Brain microvascular endothelial cell (primary cell): Measurements from ENCODE around the gene GSN.

ENCODE experiments used
- DNase-seq: peaks from one replicate; pipeline ENCODE4 v3.0.0-alpha.2; 2020
- H3K27ac ChIP-seq: fragments of 250-450 bp; sonication (Bioruptor Pico); 2 replicates; pipeline ENCODE4 v1.5.1; 2020; ENCODE audit warnings: mild to moderate bottlenecking, moderate library complexity
- H3K27me3 ChIP-seq: fragments of 250-450 bp; sonication (Bioruptor Pico); replicated peaks from 2 replicates; pipeline ENCODE4 v1.5.1; 2020; ENCODE audit warnings: mild to moderate bottlenecking
- H3K36me3 ChIP-seq: fragments of 250-450 bp; sonication (Bioruptor Pico); replicated peaks from 2 replicates; pipeline ENCODE4 v1.5.1; 2020; ENCODE audit warnings: mild to moderate bottlenecking
- H3K4me3 ChIP-seq: 2 replicates; pipeline ENCODE4 v1.5.1; 2011; ENCODE audit warnings: low read depth, mild to moderate bottlenecking, control low read depth, low read length, moderate library complexity
- in situ Hi-C: cut with HindIII; loops from 2 replicates; pipeline ENCODE4 v1.10.0; 2017; ENCODE audit warnings: low sequenced_read_pairs, low pct_ligation_motif_present
- TF ChIP-seq, protein P1 (sequence below): IDR thresholded peaks from 2 replicates; pipeline ENCODE4 v1.5.1; 2011; ENCODE audit warnings: low read depth, mild to moderate bottlenecking, moderate library complexity, low read length, control low read depth, inconsistent platforms; ENCODE audit errors: missing control alignments

GSN gene

DNA sequence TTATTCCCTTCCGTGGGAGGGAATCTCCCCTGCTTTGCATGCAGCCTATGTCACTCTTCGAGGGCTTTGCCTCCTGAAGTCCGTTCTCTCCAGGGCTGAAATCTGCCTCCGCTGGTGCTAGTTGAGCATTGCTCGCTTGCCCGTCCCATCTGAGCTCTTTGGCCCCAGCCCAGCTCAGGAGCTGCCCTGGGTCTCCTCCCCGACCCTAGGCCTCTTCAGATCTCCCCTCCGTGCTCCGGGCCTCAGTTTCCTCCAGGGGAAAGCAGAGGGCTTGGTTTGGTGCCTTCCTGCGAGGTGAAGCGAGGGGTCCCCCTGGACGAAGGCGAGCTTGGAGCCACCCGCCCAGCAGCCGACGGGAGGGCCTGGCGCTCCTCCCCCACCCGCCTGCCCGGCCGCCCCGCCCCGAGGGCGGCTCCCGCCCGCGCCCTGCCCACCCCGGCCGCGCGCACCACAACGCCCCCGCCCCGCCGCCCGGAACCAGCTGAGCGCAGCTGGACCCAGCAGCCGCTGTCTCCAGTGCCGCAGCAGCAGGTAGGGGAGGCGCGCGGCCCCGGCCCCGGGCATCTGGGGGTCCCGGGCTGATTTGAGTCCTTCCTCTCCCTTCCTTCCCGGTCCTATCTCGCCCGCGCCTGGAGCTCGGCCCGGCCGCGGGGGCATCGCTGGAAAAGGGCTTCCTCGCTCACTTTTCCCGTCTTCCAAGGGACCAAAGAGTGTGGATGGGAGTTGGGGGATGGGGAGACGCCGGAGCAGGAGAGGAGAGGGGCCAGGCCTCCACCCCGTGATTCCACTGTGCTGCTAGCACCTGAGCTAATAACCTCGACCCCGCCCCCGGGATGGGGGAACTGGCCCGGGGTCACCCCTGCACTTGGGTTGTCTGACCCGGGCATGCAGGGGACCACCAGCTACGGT lies at the start of gene GSN:
Gene GSN (plus strand): TSS at position 474 of the 909 bp plus-strand sequence. CDS start 33,810 bp downstream, outside the sequence.
- peak within 1 kb of the TSS; percentile 85 for H3K4me3 ChIP-seq
- in situ Hi-C loops = no loop called here
- no peaks in the 10 kb centered on the region for H3K27me3 ChIP-seq
- TF ChIP-seq, protein P1, sequence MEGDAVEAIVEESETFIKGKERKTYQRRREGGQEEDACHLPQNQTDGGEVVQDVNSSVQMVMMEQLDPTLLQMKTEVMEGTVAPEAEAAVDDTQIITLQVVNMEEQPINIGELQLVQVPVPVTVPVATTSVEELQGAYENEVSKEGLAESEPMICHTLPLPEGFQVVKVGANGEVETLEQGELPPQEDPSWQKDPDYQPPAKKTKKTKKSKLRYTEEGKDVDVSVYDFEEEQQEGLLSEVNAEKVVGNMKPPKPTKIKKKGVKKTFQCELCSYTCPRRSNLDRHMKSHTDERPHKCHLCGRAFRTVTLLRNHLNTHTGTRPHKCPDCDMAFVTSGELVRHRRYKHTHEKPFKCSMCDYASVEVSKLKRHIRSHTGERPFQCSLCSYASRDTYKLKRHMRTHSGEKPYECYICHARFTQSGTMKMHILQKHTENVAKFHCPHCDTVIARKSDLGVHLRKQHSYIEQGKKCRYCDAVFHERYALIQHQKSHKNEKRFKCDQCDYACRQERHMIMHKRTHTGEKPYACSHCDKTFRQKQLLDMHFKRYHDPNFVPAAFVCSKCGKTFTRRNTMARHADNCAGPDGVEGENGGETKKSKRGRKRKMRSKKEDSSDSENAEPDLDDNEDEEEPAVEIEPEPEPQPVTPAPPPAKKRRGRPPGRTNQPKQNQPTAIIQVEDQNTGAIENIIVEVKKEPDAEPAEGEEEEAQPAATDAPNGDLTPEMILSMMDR = peak; percentile 18
- peak within 1 kb of the TSS; percentile 26 for H3K27ac ChIP-seq
- no peak for DNase-seq
- H3K36me3 ChIP-seq = no peaks in the 10 kb centered on the region

DNA sequence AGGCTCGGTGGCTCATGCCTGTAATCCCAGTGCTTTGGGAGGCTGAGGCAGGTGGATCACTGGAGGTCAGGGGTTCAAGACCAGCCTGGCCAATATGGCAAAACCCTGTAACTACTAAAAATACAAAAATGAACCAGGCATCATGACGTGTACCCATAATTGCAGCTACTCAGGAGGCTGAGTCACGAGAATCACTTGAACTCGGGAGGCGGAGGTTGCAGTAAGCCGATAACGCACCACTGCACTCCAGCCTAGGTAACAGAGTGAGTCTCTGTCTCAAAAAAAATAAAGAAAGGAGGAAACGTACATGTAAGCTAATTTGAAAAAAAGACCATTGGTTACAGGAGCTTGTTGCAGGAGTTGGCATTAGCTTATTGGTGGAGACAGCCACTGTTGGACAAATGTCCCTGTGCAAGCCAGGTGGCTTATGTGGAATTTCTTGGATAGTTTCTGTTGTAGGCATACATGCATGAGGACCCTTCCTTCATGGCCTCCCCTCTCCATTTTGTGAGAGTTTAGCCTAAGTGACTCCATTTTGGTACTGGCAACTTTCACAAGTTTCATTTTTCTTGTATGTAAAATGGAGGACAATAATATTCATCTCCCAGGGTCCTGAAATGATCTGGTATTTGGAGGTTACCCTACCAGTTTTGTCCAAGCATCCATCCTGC lies 49.5 kb upstream of the GSN start:
- no peak for DNase-seq
- no peaks in the 10 kb centered on the region for H3K36me3 ChIP-seq
- H3K27ac ChIP-seq = no peak overlapping the region
- TF ChIP-seq, protein P1 = no peak
- no peak overlapping the region for H3K4me3 ChIP-seq
- H3K27me3 ChIP-seq = no peaks in the 10 kb centered on the region
- in situ Hi-C loops = no loop called here

DNA sequence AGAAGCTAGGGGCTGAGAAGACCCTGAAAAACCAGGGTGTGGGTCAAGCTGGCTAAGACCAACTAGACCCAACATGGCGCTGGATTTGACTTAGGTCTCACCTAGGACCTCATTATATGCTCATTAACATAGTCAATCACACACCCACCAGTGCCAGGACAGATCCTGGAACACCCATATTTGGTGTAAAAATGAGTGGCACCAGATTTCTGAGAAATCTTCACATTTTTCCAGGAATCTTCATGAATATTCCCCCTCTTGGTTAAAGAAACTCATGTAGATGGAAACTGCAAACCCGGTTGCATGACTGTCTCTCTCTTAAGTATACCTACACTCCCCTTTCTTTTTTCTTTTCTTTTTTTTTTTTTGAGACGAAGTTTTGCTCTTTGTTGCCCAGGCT lies 48.4 kb upstream of the GSN start:
- TF ChIP-seq, protein P1 = no peak
- in situ Hi-C loops = no loop called here
- H3K4me3 ChIP-seq = no peak overlapping the region
- H3K36me3 ChIP-seq = no peaks in the 10 kb centered on the region
- no peaks in the 10 kb centered on the region for H3K27me3 ChIP-seq
- no peak for DNase-seq
- no peak overlapping the region for H3K27ac ChIP-seq

DNA sequence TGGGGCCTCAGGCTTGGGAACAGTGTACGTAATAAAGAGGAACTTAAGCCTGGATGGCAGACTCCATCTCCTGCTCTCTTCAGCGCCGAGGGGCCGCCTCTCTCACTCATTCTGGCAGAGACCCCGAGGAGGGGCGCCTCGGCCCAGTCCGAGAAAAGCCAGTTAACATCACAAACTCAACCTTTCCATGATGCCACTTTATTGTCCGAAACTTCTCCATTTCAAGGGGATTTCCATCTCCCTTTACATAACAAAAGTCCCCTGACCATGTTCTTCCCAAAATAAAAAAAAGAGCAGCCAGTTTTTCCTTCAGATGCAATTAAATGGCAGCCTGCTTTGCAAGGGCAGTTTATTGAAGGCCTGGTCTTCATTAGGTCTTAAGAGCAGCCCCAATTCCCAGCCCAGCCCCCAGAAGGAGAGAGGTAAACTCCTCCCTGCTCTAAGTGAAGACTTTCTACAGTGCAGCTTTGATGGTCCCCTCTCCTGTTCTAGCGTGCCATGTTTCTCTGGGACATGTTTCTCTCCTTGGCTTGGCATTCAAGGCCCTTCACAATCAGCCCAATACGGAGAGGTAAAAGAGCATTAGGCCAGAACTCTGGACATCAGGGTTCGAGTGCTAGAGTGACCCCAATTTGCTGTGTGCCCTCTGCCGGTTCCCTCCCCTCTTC lies 46.8 kb upstream of the GSN start:
- in situ Hi-C loops = no loop called here
- no peaks in the 10 kb centered on the region for H3K36me3 ChIP-seq
- TF ChIP-seq, protein P1 = no peak
- no peak overlapping the region for H3K27ac ChIP-seq
- H3K27me3 ChIP-seq = no peaks in the 10 kb centered on the region
- DNase-seq = no peak
- H3K4me3 ChIP-seq = no peak overlapping the region

DNA sequence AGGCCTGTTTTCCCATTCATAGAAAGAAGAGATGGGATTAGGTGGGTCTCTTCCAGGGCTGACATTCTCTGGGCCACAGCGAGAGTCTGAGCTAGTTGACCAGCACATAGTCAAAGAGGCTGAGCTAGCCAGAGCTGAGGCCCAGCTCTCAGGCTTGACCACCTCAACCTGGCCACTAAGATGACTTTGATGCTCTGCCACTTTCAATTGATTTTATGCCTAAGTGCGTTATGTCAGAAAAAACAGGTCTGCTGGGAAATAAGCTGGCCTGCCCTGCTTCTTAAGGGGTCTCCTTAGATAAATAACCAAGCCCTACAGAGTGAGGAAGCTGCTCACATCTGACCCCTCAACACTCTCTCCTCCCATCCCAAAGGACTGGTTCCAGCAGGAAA lies 46.3 kb upstream of the GSN start:
- in situ Hi-C loops = no loop called here
- TF ChIP-seq, protein P1 = no peak
- Histone ChIP-seq H3K27ac (no peak overlapping the region), H3K4me3 (no peak overlapping the region), H3K36me3 (no peaks in the 10 kb centered on the region), H3K27me3 (no peaks in the 10 kb centered on the region)
- no peak for DNase-seq
